ENCODE results near the gene NBDY. TPM values are rescaled to one million over a fixed set of nuclear protein-coding genes. Genes with fewer than 3 reads are reported as not detected.

NBDY gene
- total and polyA plus RNA-seq, 2 of the 4 experiments (the other 2 are of a cell fraction) = 3.2 to 61.5 TPM

DNA sequence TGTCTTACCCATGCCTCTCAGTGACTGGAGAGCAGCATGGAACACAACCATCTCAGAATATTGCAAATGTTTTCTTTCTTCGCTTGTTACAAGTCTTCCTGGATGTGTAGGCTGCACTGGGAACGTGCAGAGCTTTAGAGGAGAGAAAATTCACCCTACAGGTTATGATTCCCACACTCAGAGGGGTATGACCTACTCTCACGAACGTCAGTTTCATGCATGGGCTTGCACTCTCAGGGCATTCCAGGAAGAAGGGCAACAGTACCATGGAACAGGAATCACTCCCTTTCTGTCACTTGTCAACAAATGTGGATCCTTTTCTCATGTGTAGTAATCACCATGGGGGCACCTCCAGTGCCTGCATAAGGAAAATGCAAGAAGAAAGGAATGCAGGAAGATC lies 75.8 kb downstream of the NBDY start:
- in situ Hi-C loops (cut with MboI; ENCODE audit: low sequenced_read_pairs) = loop anchor here (25.0 kb wide), 3 partner anchors 182 to 1107 kb away; partner anchors contain the start of genes SPIN2B, SPIN3 and ZXDA

More for the DNA sequence above, 75.8 kb downstream of the NBDY start:
- Histone ChIP-seq H2AK5ac (ENCODE audit: low read depth, low read length) (no peak overlapping the region), H3K56ac (ENCODE audit: extremely low read depth, insufficient read depth, low read length) (no peak overlapping the region), H3K4me3 (ENCODE audit: insufficient read depth, low read depth, low read length) (no peak overlapping the region), H2BK20ac (ENCODE audit: low read depth, low read length) (no peak overlapping the region), H3K14ac (replicated peaks; ENCODE audit: low read depth, low read length) (no peak overlapping the region), H3K9ac (ENCODE audit: low read depth, low read length) (no peak overlapping the region), H3K27ac (ENCODE audit: insufficient read depth, low read length) (no peak overlapping the region), H3K4me2 (ENCODE audit: low read depth, low read length) (no peak overlapping the region), H4K8ac (ENCODE audit: low read depth in 2 of 2, low read length in 2 of 2) (no peak overlapping the region), H3K4me1 (ENCODE audit: control insufficient read depth, insufficient read depth, low read length) (no peaks in the 10 kb centered on the region; the same call in 1 of the 2 replicates), H3K9me1 (ENCODE audit: insufficient read depth, low read length) (no peaks in the 10 kb centered on the region; the same call in 1 of the 2 replicates), H3K79me1 (ENCODE audit: low read depth in 1 of 2, low read length in 2 of 2) (0 out of 4 replicates have a peak, but pooled peaks cover 0 to 3% of the 10 kb centered on the region in 2 experiments), H2BK15ac (ENCODE audit: low read depth, low read length) (no peak overlapping the region), H2BK5ac (ENCODE audit: low read depth, low read length, poor library complexity, severe bottlenecking) (no peak overlapping the region), H2AFZ (replicated peaks; ENCODE audit: low read length, poor library complexity) (no peak overlapping the region), H2AK9ac (replicated peaks; ENCODE audit: low read depth, low read length, poor library complexity) (no peak overlapping the region), H4K20me1 (ENCODE audit: insufficient read depth, low read length) (no peaks in the 10 kb centered on the region), H4K91ac (ENCODE audit: insufficient read depth, low read depth, low read length) (no peak overlapping the region), H3K4ac (ENCODE audit: low read depth, low read length) (no peak overlapping the region), H3K27me3 (ENCODE audit: control insufficient read depth, insufficient read depth, low read length) (no peaks in the 10 kb centered on the region; the same call in 1 of the 2 replicates), H3K36me3 (ENCODE audit: control insufficient read depth, insufficient read depth, low read length) (no peaks in the 10 kb centered on the region; the same call in 1 of the 2 replicates), H3K18ac (ENCODE audit: low read depth, low read length) (no peak overlapping the region), H3K23ac (ENCODE audit: low read depth, low read length) (no peak overlapping the region), H2BK120ac (ENCODE audit: low read depth, low read length) (no peak overlapping the region), H3K9me3 (ENCODE audit: control insufficient read depth, insufficient read depth, low read length) (no peaks in the 10 kb centered on the region), H4K5ac (ENCODE audit: low read depth, low read length) (no peak overlapping the region)
- intact Hi-C loops (cut with micrococcal nuclease) = no loop called here
- BruUV-seq (replicated peaks) = no TSS peak
- WGBS, 2 experiments (ENCODE audit: extremely low coverage in 2 of 2, insufficient read length in 1 of 2) = no CpG with 5 or more reads among the region's 4 CpGs
- ChIA-PET POLR2A (ENCODE audit: unreplicated experiment) (no interaction called here), CTCF (interaction anchor here (0.7 kb wide), 1 partner anchor 10 kb away, joined by 3 read pairs; no protein-coding TSS in a partner anchor)
- DNase-seq = no peak
- dilution Hi-C loops (cut with HindIII; ENCODE audit: low sequenced_read_pairs, unreplicated experiment) = no loop called here
- ATAC-seq (ENCODE audit: low read depth) = no peak
- TF ChIP-seq CHD1 (IDR thresholded peaks at IDR 0.05; ENCODE audit: low read depth, low read length) (no peak), RAD21 (IDR thresholded peaks at IDR 0.05; ENCODE audit: low read length) (no peak), POLR2A (IDR thresholded peaks at IDR 0.05; ENCODE audit: low read depth, low read length) (no peak), SMC3 (IDR thresholded peaks at IDR 0.05; ENCODE audit: low read depth, low read length) (no peak), RFX5 (IDR thresholded peaks at IDR 0.05; ENCODE audit: low read depth, low read length) (no peak), BHLHE40 (IDR thresholded peaks at IDR 0.05; ENCODE audit: low read depth, low read length) (no peak), FOS (IDR thresholded peaks at IDR 0.05; ENCODE audit: low read depth, low read length) (no peak), CEBPB (IDR thresholded peaks at IDR 0.05; ENCODE audit: low read depth, low read length) (no peak), MAZ (IDR thresholded peaks at IDR 0.05; ENCODE audit: borderline replicate concordance, low read depth, low read length) (no peak), MXI1 (IDR thresholded peaks at IDR 0.05; ENCODE audit: borderline replicate concordance, low read depth, low read length) (no peak), MAFK (IDR thresholded peaks at IDR 0.05; ENCODE audit: low read depth, low read length) (no peak), RCOR1 (IDR thresholded peaks at IDR 0.05; ENCODE audit: insufficient replicate concordance, low read length) (no peak), NFE2L2 (IDR thresholded peaks at IDR 0.05; ENCODE audit: low read depth, low read length) (no peak)
- TF ChIP-seq, protein P1, sequence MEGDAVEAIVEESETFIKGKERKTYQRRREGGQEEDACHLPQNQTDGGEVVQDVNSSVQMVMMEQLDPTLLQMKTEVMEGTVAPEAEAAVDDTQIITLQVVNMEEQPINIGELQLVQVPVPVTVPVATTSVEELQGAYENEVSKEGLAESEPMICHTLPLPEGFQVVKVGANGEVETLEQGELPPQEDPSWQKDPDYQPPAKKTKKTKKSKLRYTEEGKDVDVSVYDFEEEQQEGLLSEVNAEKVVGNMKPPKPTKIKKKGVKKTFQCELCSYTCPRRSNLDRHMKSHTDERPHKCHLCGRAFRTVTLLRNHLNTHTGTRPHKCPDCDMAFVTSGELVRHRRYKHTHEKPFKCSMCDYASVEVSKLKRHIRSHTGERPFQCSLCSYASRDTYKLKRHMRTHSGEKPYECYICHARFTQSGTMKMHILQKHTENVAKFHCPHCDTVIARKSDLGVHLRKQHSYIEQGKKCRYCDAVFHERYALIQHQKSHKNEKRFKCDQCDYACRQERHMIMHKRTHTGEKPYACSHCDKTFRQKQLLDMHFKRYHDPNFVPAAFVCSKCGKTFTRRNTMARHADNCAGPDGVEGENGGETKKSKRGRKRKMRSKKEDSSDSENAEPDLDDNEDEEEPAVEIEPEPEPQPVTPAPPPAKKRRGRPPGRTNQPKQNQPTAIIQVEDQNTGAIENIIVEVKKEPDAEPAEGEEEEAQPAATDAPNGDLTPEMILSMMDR (conservative IDR thresholded peaks at IDR 0.05; ENCODE audit: low read depth, low read length) = no peak
- TF ChIP-seq, protein P2, sequence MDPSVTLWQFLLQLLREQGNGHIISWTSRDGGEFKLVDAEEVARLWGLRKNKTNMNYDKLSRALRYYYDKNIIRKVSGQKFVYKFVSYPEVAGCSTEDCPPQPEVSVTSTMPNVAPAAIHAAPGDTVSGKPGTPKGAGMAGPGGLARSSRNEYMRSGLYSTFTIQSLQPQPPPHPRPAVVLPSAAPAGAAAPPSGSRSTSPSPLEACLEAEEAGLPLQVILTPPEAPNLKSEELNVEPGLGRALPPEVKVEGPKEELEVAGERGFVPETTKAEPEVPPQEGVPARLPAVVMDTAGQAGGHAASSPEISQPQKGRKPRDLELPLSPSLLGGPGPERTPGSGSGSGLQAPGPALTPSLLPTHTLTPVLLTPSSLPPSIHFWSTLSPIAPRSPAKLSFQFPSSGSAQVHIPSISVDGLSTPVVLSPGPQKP (IDR thresholded peaks at IDR 0.05; ENCODE audit: borderline replicate concordance, low read depth, low read length) = no peak
- TF ChIP-seq, protein P3, sequence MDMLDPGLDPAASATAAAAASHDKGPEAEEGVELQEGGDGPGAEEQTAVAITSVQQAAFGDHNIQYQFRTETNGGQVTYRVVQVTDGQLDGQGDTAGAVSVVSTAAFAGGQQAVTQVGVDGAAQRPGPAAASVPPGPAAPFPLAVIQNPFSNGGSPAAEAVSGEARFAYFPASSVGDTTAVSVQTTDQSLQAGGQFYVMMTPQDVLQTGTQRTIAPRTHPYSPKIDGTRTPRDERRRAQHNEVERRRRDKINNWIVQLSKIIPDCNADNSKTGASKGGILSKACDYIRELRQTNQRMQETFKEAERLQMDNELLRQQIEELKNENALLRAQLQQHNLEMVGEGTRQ (IDR thresholded peaks at IDR 0.05; ENCODE audit: low read depth, low read length) = no peak

Measured in IMR-90 (cell line).